HepG2 (cell line): ENCODE measurements around the gene SMPD3. TPM values are rescaled to one million over a fixed set of nuclear protein-coding genes. Genes with fewer than 3 reads are reported as not detected.

ENCODE experiments used
- ATF7-NPFF ChIP-seq: sonication (generic); formaldehyde crosslinking; IDR thresholded peaks from 2 replicates; pipeline ENCODE4 v1.8.1; 2023; ENCODE audit warnings: mild to moderate bottlenecking, low read depth, missing genetic modification reagents, moderate library complexity
- BCL3 ChIP-seq: sonication (generic); formaldehyde crosslinking; IDR thresholded peaks from 2 replicates; pipeline ENCODE4 v1.5.1; 2020; ENCODE audit warnings: mild to moderate bottlenecking, missing genetic modification reagents, moderate library complexity
- FOXA3 ChIP-seq: IDR thresholded peaks from 2 replicates; pipeline ENCODE4 v1.6.1; 2016; ENCODE audit warnings: missing genetic modification reagents, missing compliant biosample characterization
- GABPA ChIP-seq, 2 experiments: IDR thresholded peaks; 2 replicates each; pipeline ENCODE4 v1.6.1; 2011 to 2016; ENCODE audit warnings: low read depth in 2 of 2, low read length in 1 of 2, missing biosample characterization in 1 of 2, missing genetic modification characterization in 1 of 2
- HOMEZ ChIP-seq: IDR thresholded peaks from 2 replicates; pipeline ENCODE4 v1.6.1; 2016; ENCODE audit warnings: low read depth
- MIER2 ChIP-seq: IDR thresholded peaks from 2 replicates; pipeline ENCODE4 v1.6.1; 2016; ENCODE audit warnings: missing biosample characterization, missing genetic modification reagents
- MIXL1 ChIP-seq: IDR thresholded peaks from 2 replicates; pipeline ENCODE4 v1.6.1; 2016
- PHB2 ChIP-seq: fragments of 450-650 bp; IDR thresholded peaks from 2 replicates; pipeline ENCODE4 v1.6.1; 2018; ENCODE audit not compliant: partially characterized antibody
- SIX4 ChIP-seq: sonication (generic); formaldehyde crosslinking; IDR thresholded peaks from 2 replicates; pipeline ENCODE4 v1.4.0; 2020; ENCODE audit warnings: missing genetic modification reagents
- ZBTB1 ChIP-seq: sonication (generic); formaldehyde crosslinking; IDR thresholded peaks from 2 replicates; pipeline ENCODE4 v1.4.0; 2020; ENCODE audit warnings: missing genetic modification reagents, borderline replicate concordance
- ZNF18 ChIP-seq: sonication (generic); formaldehyde crosslinking; IDR thresholded peaks from 2 replicates; pipeline ENCODE4 v1.8.0; 2022; ENCODE audit warnings: mild to moderate bottlenecking, missing genetic modification reagents; ENCODE audit not compliant: insufficient replicate concordance
- ZNF589 ChIP-seq: sonication (generic); formaldehyde crosslinking; conservative IDR thresholded peaks from 2 replicates; pipeline ENCODE4 v1.8.0; 2022; ENCODE audit warnings: mild to moderate bottlenecking, moderate library complexity, missing genetic modification reagents
- ZNF747 ChIP-seq: sonication (generic); formaldehyde crosslinking; IDR thresholded peaks from 2 replicates; pipeline ENCODE4 v1.8.1; 2023; ENCODE audit warnings: missing genetic modification reagents, mild to moderate bottlenecking, borderline replicate concordance
- ZNF781 ChIP-seq: sonication (generic); formaldehyde crosslinking; IDR thresholded peaks from 2 replicates; pipeline ENCODE4 v1.5.1; 2020; ENCODE audit warnings: borderline replicate concordance, mild to moderate bottlenecking, missing genetic modification reagents; ENCODE audit errors: not compliant biosample characterization
- ZNF891 ChIP-seq: sonication (generic); formaldehyde crosslinking; IDR thresholded peaks from 2 replicates; pipeline ENCODE4 v1.5.0; 2020; ENCODE audit warnings: mild to moderate bottlenecking, missing genetic modification reagents
- ZSCAN9 ChIP-seq: IDR thresholded peaks from 2 replicates; pipeline ENCODE4 v1.6.1; 2016; ENCODE audit warnings: borderline replicate concordance
- polyA plus RNA-seq, 8 experiments: library from polyadenylated mRNA; depleted of rRNA in 3 of 8; stranded (reverse) in 7 of 8; unstranded in 1 of 8; fragments of >200 nt; fragmentation: Illumina TruSeq in 4 of 8; extraction: Trizol in 4 of 8; gene quantifications; 2 replicates each; pipeline versions ENCODE4 v1.2.1 to v1.2.3, GENCODE V29; 2011 to 2016; ENCODE audit warnings: low read depth in 4 of 8, missing spikeins in 1 of 8, mixed read lengths in 1 of 8; ENCODE audit not compliant: insufficient read depth in 1 of 8
- total RNA-seq, 5 experiments: library from RNA; depleted of rRNA; stranded (reverse); fragments of >200 nt; fragmentation: Illumina TruSeq; extraction: Trizol; gene quantifications; 2 replicates each; pipeline ENCODE4 v1.2.3, GENCODE V29; 2016; ENCODE audit warnings: low read depth in 1 of 5
- TF ChIP-seq, protein P1 (sequence below): IDR thresholded peaks from 2 replicates; pipeline ENCODE4 v1.6.1; 2016; ENCODE audit warnings: control low read depth
- TF ChIP-seq, protein P2 (sequence below): sonication (generic); formaldehyde crosslinking; IDR thresholded peaks from 2 replicates; pipeline ENCODE4 v1.8.1; 2022; ENCODE audit warnings: mild to moderate bottlenecking, missing genetic modification reagents
- TF ChIP-seq, protein P3 (sequence below): sonication (generic); formaldehyde crosslinking; IDR thresholded peaks from 2 replicates; pipeline ENCODE4 v1.4.0; 2020; ENCODE audit warnings: missing genetic modification reagents, borderline replicate concordance
- TF ChIP-seq, protein P4 (sequence below): sonication (generic); formaldehyde crosslinking; IDR thresholded peaks from 2 replicates; pipeline ENCODE4 v1.4.0; 2020; ENCODE audit warnings: mild to moderate bottlenecking, missing genetic modification reagents

The SMPD3 gene
- total and polyA plus RNA-seq, 2 of the 13 experiments (the other 11 are each of a cell fraction or from before 2014, with no cell fraction given) = 0.07 to 0.32 TPM

- 0 out of 2 replicates have a peak, but pooled peaks have one; percentile 44 for TF ChIP-seq SIX4
- TF ChIP-seq MIXL1 (CRISPR knock-in tag) = 0 out of 2 replicates have a peak, but pooled peaks have one; percentile 42
- TF ChIP-seq, protein P1, sequence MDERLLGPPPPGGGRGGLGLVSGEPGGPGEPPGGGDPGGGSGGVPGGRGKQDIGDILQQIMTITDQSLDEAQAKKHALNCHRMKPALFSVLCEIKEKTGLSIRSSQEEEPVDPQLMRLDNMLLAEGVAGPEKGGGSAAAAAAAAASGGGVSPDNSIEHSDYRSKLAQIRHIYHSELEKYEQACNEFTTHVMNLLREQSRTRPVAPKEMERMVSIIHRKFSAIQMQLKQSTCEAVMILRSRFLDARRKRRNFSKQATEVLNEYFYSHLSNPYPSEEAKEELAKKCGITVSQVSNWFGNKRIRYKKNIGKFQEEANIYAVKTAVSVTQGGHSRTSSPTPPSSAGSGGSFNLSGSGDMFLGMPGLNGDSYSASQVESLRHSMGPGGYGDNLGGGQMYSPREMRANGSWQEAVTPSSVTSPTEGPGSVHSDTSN (CRISPR knock-in tag) = no peak
- no peak for TF ChIP-seq GABPA (IDR thresholded peaks at IDR 0.05; ENCODE audit: low read depth, low read length)
- no peak for TF ChIP-seq GABPA (CRISPR knock-in tag; IDR thresholded peaks at IDR 0.05; ENCODE audit: low read depth)
- TF ChIP-seq FOXA3 = peak; percentile 14; the same call in 1 of the 2 replicates
- TF ChIP-seq ZSCAN9 (CRISPR knock-in tag) = peak; percentile 97
- TF ChIP-seq ZNF18 (CRISPR knock-in tag) = peak; percentile 44
- peak; percentile 98 for TF ChIP-seq MIER2
- TF ChIP-seq, protein P2, sequence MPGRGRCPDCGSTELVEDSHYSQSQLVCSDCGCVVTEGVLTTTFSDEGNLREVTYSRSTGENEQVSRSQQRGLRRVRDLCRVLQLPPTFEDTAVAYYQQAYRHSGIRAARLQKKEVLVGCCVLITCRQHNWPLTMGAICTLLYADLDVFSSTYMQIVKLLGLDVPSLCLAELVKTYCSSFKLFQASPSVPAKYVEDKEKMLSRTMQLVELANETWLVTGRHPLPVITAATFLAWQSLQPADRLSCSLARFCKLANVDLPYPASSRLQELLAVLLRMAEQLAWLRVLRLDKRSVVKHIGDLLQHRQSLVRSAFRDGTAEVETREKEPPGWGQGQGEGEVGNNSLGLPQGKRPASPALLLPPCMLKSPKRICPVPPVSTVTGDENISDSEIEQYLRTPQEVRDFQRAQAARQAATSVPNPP (CRISPR knock-in tag) = no peak
- TF ChIP-seq HOMEZ (CRISPR knock-in tag) = 0 out of 2 replicates have a peak, but pooled peaks have one; percentile 26
- no peak for TF ChIP-seq PHB2
- TF ChIP-seq ZNF781 = peak; percentile 74
- TF ChIP-seq, protein P3, sequence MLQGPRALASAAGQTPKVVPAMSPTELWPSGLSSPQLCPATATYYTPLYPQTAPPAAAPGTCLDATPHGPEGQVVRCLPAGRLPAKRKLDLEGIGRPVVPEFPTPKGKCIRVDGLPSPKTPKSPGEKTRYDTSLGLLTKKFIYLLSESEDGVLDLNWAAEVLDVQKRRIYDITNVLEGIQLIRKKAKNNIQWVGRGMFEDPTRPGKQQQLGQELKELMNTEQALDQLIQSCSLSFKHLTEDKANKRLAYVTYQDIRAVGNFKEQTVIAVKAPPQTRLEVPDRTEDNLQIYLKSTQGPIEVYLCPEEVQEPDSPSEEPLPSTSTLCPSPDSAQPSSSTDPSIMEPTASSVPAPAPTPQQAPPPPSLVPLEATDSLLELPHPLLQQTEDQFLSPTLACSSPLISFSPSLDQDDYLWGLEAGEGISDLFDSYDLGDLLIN = peak; percentile 32; the same call in 1 of the 2 replicates
- no peak; the same call in 1 of the 2 replicates for TF ChIP-seq ZNF589
- TF ChIP-seq BCL3 = no peak
- peak; percentile 57; the same call in 1 of the 2 replicates for TF ChIP-seq ZNF891 (CRISPR knock-in tag)
- TF ChIP-seq ZBTB1 (CRISPR knock-in tag) = peak; percentile 39; the same call in 1 of the 2 replicates
- peak; percentile 61; the same call in 1 of the 2 replicates for TF ChIP-seq ATF7-NPFF (CRISPR knock-in tag)
- TF ChIP-seq ZNF747 (CRISPR knock-in tag) = no peak
- TF ChIP-seq, protein P4, sequence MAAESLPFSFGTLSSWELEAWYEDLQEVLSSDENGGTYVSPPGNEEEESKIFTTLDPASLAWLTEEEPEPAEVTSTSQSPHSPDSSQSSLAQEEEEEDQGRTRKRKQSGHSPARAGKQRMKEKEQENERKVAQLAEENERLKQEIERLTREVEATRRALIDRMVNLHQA (CRISPR knock-in tag) = no peak
Observed at GRCh38 chr16:68444056-68444657, 4.2 kb downstream of the SMPD3 start (continued).
